ENCODE data around the gene HHIPL1.

HHIPL1 gene

GRCh38 chr14:99696929-99697328 lies 52.0 kb downstream of the HHIPL1 start:
- no peak for DNase-seq

- DNase-seq, result no peak
These were observed 53.3 kb downstream of the HHIPL1 start for GRCh38 chr14:99698236-99698635.

- no peak for DNase-seq
These were observed 53.7 kb downstream of the HHIPL1 start for GRCh38 chr14:99698642-99699041.

GRCh38 chr14:99699085-99699760 lies 54.3 kb downstream of the HHIPL1 start:
- no peak for DNase-seq

GRCh38 chr14:99699861-99700260 lies 54.9 kb downstream of the HHIPL1 start:
- DNase-seq, result no peak

- no peak for DNase-seq
These were observed 55.5 kb downstream of the HHIPL1 start for GRCh38 chr14:99700379-99700778.

- no peak for DNase-seq
These were observed 56.3 kb downstream of the HHIPL1 start for GRCh38 chr14:99701260-99701659.

- DNase-seq, result no peak
These were observed 57.2 kb downstream of the HHIPL1 start for GRCh38 chr14:99702115-99702514.

- DNase-seq, result no peak
These were observed 58.5 kb downstream of the HHIPL1 start for GRCh38 chr14:99703381-99703780.

- DNase-seq, result no peak
These were observed 59.1 kb downstream of the HHIPL1 start for GRCh38 chr14:99704037-99704436.

- DNase-seq, result no peak
These were observed 61.4 kb downstream of the HHIPL1 start for GRCh38 chr14:99706107-99706900.

- no peak for DNase-seq
These were observed 62.5 kb downstream of the HHIPL1 start for GRCh38 chr14:99707420-99707819.

- DNase-seq, result no peak
These were observed 63.0 kb downstream of the HHIPL1 start for GRCh38 chr14:99707921-99708320.

GRCh38 chr14:99708449-99708848 lies 63.5 kb downstream of the HHIPL1 start:
- no peak for DNase-seq

GRCh38 chr14:99713972-99714371 lies 69.0 kb downstream of the HHIPL1 start:
- DNase-seq, result no peak

- no peak for DNase-seq
These were observed 70.5 kb downstream of the HHIPL1 start for GRCh38 chr14:99715266-99716000.

GRCh38 chr14:99716091-99716849 lies 71.3 kb downstream of the HHIPL1 start:
- no peak for DNase-seq

GRCh38 chr14:99716850-99717681 lies 72.1 kb downstream of the HHIPL1 start:
- no peak for DNase-seq

- no peak for DNase-seq
These were observed 72.7 kb downstream of the HHIPL1 start for GRCh38 chr14:99717682-99718013.

GRCh38 chr14:99718031-99718810 lies 73.3 kb downstream of the HHIPL1 start:
- peak; percentile 59 for DNase-seq

- DNase-seq, result no peak
These were observed 73.9 kb downstream of the HHIPL1 start for GRCh38 chr14:99718811-99719192.

Measured in DMS79 treated with DMSO at 0.1 percent for 48 hours (cell line).